Heart right ventricle (tissue), 16 donors: ENCODE results near the gene LRMDA. TPM values are rescaled to one million over a fixed set of nuclear protein-coding genes. Genes with fewer than 3 reads are reported as not detected.

Source experiments
- ATAC-seq, 8 donors: fragments of 200-7000 bp; cut with Tn5 transposase; one replicate each; pipeline ENCODE4 v1.9.1; 2020; ENCODE audit warnings: mild to moderate bottlenecking in 8 of 8, moderate library complexity in 8 of 8, moderate number of reproducible peaks in 1 of 8
- DNase-seq, 2 donors: peaks; one replicate each; pipeline ENCODE4 v3.0.0-alpha.2; 2020
- H3K27ac ChIP-seq, 10 donors: fragments of 200-600 bp; sonication (generic) in 2 of 10; one replicate each; pipeline versions ENCODE4 v1.5.0 to v1.8.0; 2020 to 2022; ENCODE audit warnings: mild to moderate bottlenecking in 3 of 10
- H3K27me3 ChIP-seq, 7 donors: fragments of 200-600 bp; one replicate each; pipeline ENCODE4 v1.8.0; 2021 to 2022; ENCODE audit warnings: mild to moderate bottlenecking in 2 of 7
- H3K36me3 ChIP-seq, 9 donors: fragments of 200-600 bp; sonication (generic) in 1 of 9; one replicate each; pipeline versions ENCODE4 v1.5.0 to v1.8.0; 2020 to 2022; ENCODE audit warnings: mild to moderate bottlenecking in 2 of 9
- H3K4me1 ChIP-seq, 9 donors: fragments of 200-600 bp; sonication (generic) in 1 of 9; one replicate each; pipeline versions ENCODE4 v1.5.0 to v1.8.0; 2020 to 2022; ENCODE audit warnings: mild to moderate bottlenecking in 4 of 9
- H3K4me3 ChIP-seq, 10 donors: fragments of 200-600 bp; sonication (generic) in 2 of 10; one replicate each; pipeline versions ENCODE4 v1.5.0 to v1.8.0; 2020 to 2022; ENCODE audit warnings: mild to moderate bottlenecking in 7 of 10, moderate library complexity in 2 of 10
- H3K9me3 ChIP-seq, 11 donors: fragments of 200-600 bp in 10 of 11; sonication (generic) in 2 of 11; one replicate each; pipeline versions ENCODE4 v1.5.0 to v1.8.0; 2013 to 2022; ENCODE audit warnings: mild to moderate bottlenecking in 2 of 11, control low read depth in 1 of 11, moderate library complexity in 1 of 11
- CTCF ChIP-seq, 9 donors: fragments of 200-600 bp; sonication (generic) in 2 of 9; IDR thresholded peaks; one replicate each; pipeline versions ENCODE4 v1.5.0 to v1.8.0; 2021 to 2022; ENCODE audit warnings: antibody characterized with exemption in 9 of 9, mild to moderate bottlenecking in 5 of 9, moderate library complexity in 1 of 9
- WGBS, 2 donors: extraction: QIAGEN DNeasy Blood & Tissue Kit; methylation state at CpG; one replicate each; pipeline ENCODE4 v1.1.7; 2013; ENCODE audit warnings: inconsistent platforms in 1 of 2; 5-methylcytosine and 5-hydroxymethylcytosine counted together
- intact Hi-C, 10 donors: fragments of 100-400 bp; cut with DNase I; formaldehyde crosslinking; loops; one replicate each; pipeline versions ENCODE4 v1.11.1 to v1.14.2; 2022
- polyA plus RNA-seq, 2 donors: library from polyadenylated mRNA; stranded (reverse); fragments of 200-250 nt; gene quantifications; one replicate each; pipeline ENCODE4 v1.2.3, GENCODE V29; 2013
- total RNA-seq, 10 donors: library from RNA; stranded (reverse); fragmentation: NEBNext Ultra II Directional in 3 of 10; extraction: Animal tissue kit (Norgen Biotek cat#: 25700) in 3 of 10; gene quantifications; one replicate each; pipeline versions ENCODE4 v1.2.1 to v1.2.4, GENCODE V29; 2021 to 2023
- donor health status: Arrhythmogenic right ventricular cardiomyopathy.
- donor health status: ischemic (EF 13 %, LVEDD 7.1; RV severe dilation, severe dysfunction).
- donor health status: healthy with polysubstance abuse.
- donor health status: DM: no; HTN: yes; CAD: no.
- donor health status: DM: no; HTN: no; CAD: no.
- donor health status: ischemic (EF 25% LVEDD 6.9; RV normal size, moderate dysfunction).
- donor health status: ischemic (EF 25% LVEDD 5.7; RV mildly dilated, moderate dysfunction).
- donor health status: healthy.
- donor health status: DM: yes; HTN: yes; CAD: no.
- donor health status: Ischemic cardiomyopathy.
- donor health status: ischemic (EF 35%, LVEDD 5.7; RV mildly dilated, moderate dysfunction).
- donor health status: nonischemic (EF 11% LVEDD 7.7; RV severe dilation, severe dysfunction).
- donor health status: DM: yes; HTN: yes; CAD: no.
- donor health status: PGD.
- donor health status: ischemic (EF 29% LVEDD 5.4; RV normal size, mild dysfunction).
- donor health status: nonischemic (EF 23%, LVEDD 6.1; RV moderate dilation, normal function).

The LRMDA gene
- total and polyA plus RNA-seq, 12 donors: 4.0 to 59.8 (median 12.7) TPM

DNA sequence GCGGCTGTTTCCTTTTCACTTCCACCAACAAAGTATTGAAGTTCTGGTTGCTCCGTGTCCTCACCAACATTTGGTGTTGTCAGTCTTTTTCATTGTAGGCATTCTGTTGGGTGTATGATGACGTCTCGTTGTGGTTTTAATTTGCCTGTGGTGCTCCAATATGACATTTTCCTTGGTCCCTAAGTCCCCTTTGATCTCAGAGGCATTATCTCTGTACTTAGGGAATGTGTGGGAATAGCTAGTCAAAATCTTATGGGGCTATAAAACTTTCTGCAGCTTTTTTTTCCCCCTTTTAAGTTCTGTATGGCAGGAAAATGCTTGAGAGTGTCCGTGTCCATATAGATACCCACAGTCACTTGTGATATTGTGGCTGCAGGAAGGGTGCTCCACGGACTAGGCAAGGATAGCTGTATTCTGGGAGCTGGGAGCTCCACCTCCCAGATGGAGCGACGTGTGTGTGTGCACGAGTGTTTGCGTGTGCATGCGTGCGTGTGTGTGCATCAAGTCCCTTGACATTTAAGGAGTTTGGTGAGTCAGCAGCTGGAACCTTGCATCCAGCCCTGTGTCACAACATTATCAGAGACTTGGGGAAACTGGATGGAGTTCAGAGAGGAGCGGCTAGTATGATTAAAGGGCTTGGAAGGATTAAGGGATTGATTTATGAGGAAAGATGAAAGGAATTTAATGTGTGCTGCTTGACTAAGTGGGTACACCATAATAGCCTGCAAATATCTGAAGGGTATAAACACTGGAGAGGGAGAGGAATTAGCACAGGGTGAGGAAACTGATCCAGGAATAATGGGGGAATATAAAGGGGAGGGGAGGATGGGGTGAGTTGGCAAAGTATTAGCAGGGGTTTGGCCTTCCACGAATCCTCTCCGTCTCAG is 66.8 kb downstream of the LRMDA start:
- TF ChIP-seq CTCF (IDR thresholded peaks at IDR 0.05): no peak
- DNase-seq (peak in 1 of 2 donors; percentile 14), ATAC-seq (peak in 2 of 8 donors; percentile 63 to 69)
- Histone ChIP-seq H3K4me3 (no peak overlapping the region), H3K9me3 (no peaks in the 10 kb centered on the region), H3K4me1 (peaks cover 0 to 17% (median 0%) of the 10 kb centered on the region in 9 donors), H3K27me3 (no peaks in the 10 kb centered on the region), H3K36me3 (no peaks in the 10 kb centered on the region), H3K27ac (no peak overlapping the region)
- 78 to 86% methylated on average over 15 of the region's 15 CpGs for WGBS, 2 donors
- intact Hi-C loops: no loop called here

GRCh38 chr10:75498884-75499350 is 67.5 kb downstream of the LRMDA start:
- H3K27me3 ChIP-seq: no peaks in the 10 kb centered on the region
- no peak overlapping the region for H3K4me3 ChIP-seq
- H3K27ac ChIP-seq: no peak overlapping the region
- intact Hi-C loops: no loop called here
- 72 to 76% methylated on average over 5 of the region's 5 CpGs for WGBS, 2 donors
- DNase-seq (no peak), ATAC-seq (no peak)
- H3K4me1 ChIP-seq: peaks cover 0 to 17% (median 0%) of the 10 kb centered on the region in 9 donors
- H3K9me3 ChIP-seq: no peaks in the 10 kb centered on the region
- no peak for TF ChIP-seq CTCF (IDR thresholded peaks at IDR 0.05)
- H3K36me3 ChIP-seq: no peaks in the 10 kb centered on the region

- intact Hi-C loops: no loop called here
- Histone ChIP-seq H3K4me1 (peaks cover 0 to 17% (median 0%) of the 10 kb centered on the region in 9 donors), H3K9me3 (no peaks in the 10 kb centered on the region), H3K27ac (no peak overlapping the region), H3K36me3 (no peaks in the 10 kb centered on the region), H3K4me3 (no peak overlapping the region), H3K27me3 (no peaks in the 10 kb centered on the region)
- DNase-seq: no peak
- no peak for TF ChIP-seq CTCF (IDR thresholded peaks at IDR 0.05)
- no peak for ATAC-seq
- 67 to 70% methylated on average over 4 of the region's 4 CpGs for WGBS, 2 donors
These were observed 68.2 kb downstream of the LRMDA start for GRCh38 chr10:75499556-75500160.

DNA sequence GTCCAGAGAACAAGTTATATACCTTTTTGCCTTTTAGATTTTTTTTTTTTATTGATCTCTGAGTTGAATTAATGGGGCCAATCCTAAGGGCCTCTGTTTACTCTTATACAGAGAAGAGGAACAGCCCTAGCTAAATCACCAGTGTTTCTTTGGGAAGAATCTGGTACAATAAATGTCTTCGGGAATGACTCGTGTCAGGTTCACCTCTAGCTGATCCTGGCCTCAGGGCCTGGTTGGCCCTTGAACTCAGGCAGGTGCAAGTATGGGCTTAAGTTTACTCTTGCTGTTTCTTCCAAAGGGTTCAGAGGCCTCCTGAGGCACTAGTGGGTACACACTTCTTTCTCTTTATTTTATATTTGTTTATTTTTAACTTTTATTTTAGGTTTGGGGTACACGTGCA is 71.0 kb downstream of the LRMDA start:
- no peak overlapping the region for H3K27ac ChIP-seq
- no peaks in the 10 kb centered on the region for H3K27me3 ChIP-seq
- ATAC-seq (no peak), DNase-seq (no peak)
- intact Hi-C loops: no loop called here
- no peak for TF ChIP-seq CTCF (IDR thresholded peaks at IDR 0.05)
- H3K36me3 ChIP-seq: no peaks in the 10 kb centered on the region
- peaks cover 0 to 26% (median 0%) of the 10 kb centered on the region in 9 donors for H3K4me1 ChIP-seq
- H3K4me3 ChIP-seq: no peak overlapping the region
- no peaks in the 10 kb centered on the region for H3K9me3 ChIP-seq
- whole genome bisulfite sequencing, 2 donors: 95 to 98% methylated on average over 3 of the region's 3 CpGs
